PC-9 (cell line): ENCODE data around the gene SHROOM3. TPM values are rescaled to one million over a fixed set of nuclear protein-coding genes. Genes with fewer than 3 reads are reported as not detected.

Source experiments
- BruUV-seq: library from RNA; stranded (reverse); fragments of 400-500 nt; replicated peaks from 2 replicates; lab custom pipeline; 2021; lab: Mats Ljungman, UMichigan
- CTCF ChIA-PET: fragments of 300-600 bp; sonication (Branson Sonifier 250); formaldehyde crosslinking; loops from one replicate; lab custom pipeline; 2022; ENCODE audit warnings: antibody characterized with exemption; lab: Charles Lee
- POLR2A ChIA-PET: fragments of 300-600 bp; sonication (Branson Sonifier 250); formaldehyde crosslinking; loops from one replicate; lab custom pipeline; 2022; ENCODE audit warnings: antibody characterized with exemption; ENCODE audit not compliant: unreplicated experiment; lab: Charles Lee
- DNase-seq, 2 experiments: peaks; one replicate each; pipeline versions ENCODE4 v3.0.0 to v3.0.0-alpha.2; 2015 to 2022; ENCODE audit warnings: mixed read lengths in 1 of 2
- H2AFZ ChIP-seq: fragments of 200-600 bp; sonication (generic); 2 replicates; pipeline ENCODE4 v1.8.1; 2017; ENCODE audit warnings: antibody characterized with exemption
- H3F3A ChIP-seq: fragments of 200-600 bp; sonication (generic); 2 replicates; pipeline ENCODE4 v1.8.1; 2017; ENCODE audit warnings: antibody characterized with exemption, mild to moderate bottlenecking, low read depth; ENCODE audit not compliant: insufficient read depth
- H3K27ac ChIP-seq: fragments of 200-600 bp; sonication (generic); 2 replicates; pipeline ENCODE4 v1.6.1; 2016; ENCODE audit warnings: mixed run types
- H3K27me3 ChIP-seq: fragments of 200-600 bp; sonication (generic); 2 replicates; pipeline ENCODE4 v1.6.1; 2016; ENCODE audit warnings: low read depth, mixed run types; ENCODE audit not compliant: insufficient read depth
- H3K36me3 ChIP-seq: fragments of 200-600 bp; sonication (generic); 2 replicates; pipeline ENCODE4 v1.6.1; 2016; ENCODE audit warnings: low read depth, mixed run types
- H3K4me1 ChIP-seq: fragments of 200-600 bp; sonication (generic); replicated peaks from 2 replicates; pipeline ENCODE4 v1.6.1; 2016; ENCODE audit warnings: mixed run types; ENCODE audit not compliant: insufficient read depth
- H3K4me2 ChIP-seq: fragments of 200-600 bp; sonication (generic); 2 replicates; pipeline ENCODE4 v1.6.1; 2017; ENCODE audit warnings: mixed run types
- H3K4me3 ChIP-seq: fragments of 200-600 bp; sonication (generic); 2 replicates; pipeline ENCODE4 v1.6.1; 2016; ENCODE audit warnings: mixed run types
- H3K79me2 ChIP-seq: fragments of 200-600 bp; sonication (generic); 2 replicates; pipeline ENCODE4 v1.6.1; 2017; ENCODE audit warnings: low read depth, mixed run types
- H3K9me2 ChIP-seq: fragments of 200-600 bp; sonication (generic); 2 replicates; pipeline ENCODE4 v1.8.1; 2017; ENCODE audit warnings: mild to moderate bottlenecking; ENCODE audit not compliant: insufficient read depth
- H3K9me3 ChIP-seq: fragments of 200-600 bp; sonication (generic); 2 replicates; pipeline ENCODE4 v1.8.1; 2016; ENCODE audit warnings: low read depth; ENCODE audit not compliant: insufficient read depth
- H4K20me1 ChIP-seq: fragments of 200-600 bp; sonication (generic); 2 replicates; pipeline ENCODE4 v1.8.1; 2017; ENCODE audit not compliant: insufficient read depth
- CTCF ChIP-seq: fragments of 200-600 bp; sonication (generic); conservative IDR thresholded peaks from 2 replicates; pipeline ENCODE4 v1.6.1; 2017; ENCODE audit warnings: mixed run types, antibody characterized with exemption, mild to moderate bottlenecking, moderate library complexity
- EZH2 ChIP-seq: fragments of 200-600 bp; sonication (generic); IDR thresholded peaks from 2 replicates; pipeline ENCODE4 v1.8.0; 2017; ENCODE audit warnings: antibody characterized with exemption, low read depth
- intact Hi-C: fragments of 100-400 bp; cut with micrococcal nuclease; formaldehyde crosslinking; loops from one replicate; pipeline ENCODE4 v1.10.0; 2022; ENCODE audit not compliant: unreplicated experiment
- total RNA-seq: library from RNA; stranded (reverse); gene quantifications from 2 replicates; pipeline ENCODE4 v1.2.3, GENCODE V29; 2021

SHROOM3 gene
- total RNA-seq, 1 experiment from 2014 or later: 44.3 TPM

- Histone ChIP-seq H3K9me3 (no peaks in the 10 kb centered on the region), H3K36me3 (no peaks in the 10 kb centered on the region), H2AFZ (no peak overlapping the region), H3K79me2 (no peaks in the 10 kb centered on the region), H3K9me2 (no peaks in the 10 kb centered on the region), H4K20me1 (no peaks in the 10 kb centered on the region), H3K4me2 (no peak overlapping the region), H3K4me1 (no peaks in the 10 kb centered on the region), H3K27me3 (no peaks in the 10 kb centered on the region), H3K4me3 (no peak overlapping the region), H3K27ac (no peak overlapping the region), H3F3A (no peaks in the 10 kb centered on the region)
- DNase-seq: no peak
- BruUV-seq: no TSS peak
- no peak for TF ChIP-seq CTCF
- TF ChIP-seq EZH2: no peak
- ChIA-PET CTCF (no interaction called here), POLR2A (no interaction called here)
- intact Hi-C loops: no loop called here
Measured at GRCh38 chr4:76445911-76446310, 10.9 kb downstream of the SHROOM3 start.

GRCh38 chr4:76447393-76447851, 12.4 kb downstream of the SHROOM3 start:
- no peaks in the 10 kb centered on the region for H3K9me3 ChIP-seq
- H4K20me1 ChIP-seq: no peaks in the 10 kb centered on the region
- H3K36me3 ChIP-seq: no peaks in the 10 kb centered on the region
- no peak for TF ChIP-seq CTCF
- no peak for TF ChIP-seq EZH2
- DNase-seq: no peak
- no peak overlapping the region for H3K4me3 ChIP-seq
- H2AFZ ChIP-seq: no peak overlapping the region
- no peaks in the 10 kb centered on the region for H3K79me2 ChIP-seq
- no peak overlapping the region for H3K27ac ChIP-seq
- intact Hi-C loops: no loop called here
- no peaks in the 10 kb centered on the region for H3K4me1 ChIP-seq
- POLR2A ChIA-PET: interaction anchor here (0.6 kb wide), 1 partner anchor 14 kb away, joined by 31 read pairs; no protein-coding TSS in a partner anchor
- CTCF ChIA-PET: no interaction called here
- H3K4me2 ChIP-seq: no peak overlapping the region
- no peaks in the 10 kb centered on the region for H3F3A ChIP-seq
- no peaks in the 10 kb centered on the region for H3K27me3 ChIP-seq
- H3K9me2 ChIP-seq: no peaks in the 10 kb centered on the region
- BruUV-seq: no TSS peak

GRCh38 chr4:76448211-76448610, 13.2 kb downstream of the SHROOM3 start:
- no peaks in the 10 kb centered on the region for H4K20me1 ChIP-seq
- H3K27ac ChIP-seq: no peak overlapping the region
- no peak for TF ChIP-seq CTCF
- TF ChIP-seq EZH2: no peak
- no peaks in the 10 kb centered on the region for H3K36me3 ChIP-seq
- H3K9me2 ChIP-seq: no peaks in the 10 kb centered on the region
- ChIA-PET CTCF (no interaction called here), POLR2A (no interaction called here)
- H3F3A ChIP-seq: no peaks in the 10 kb centered on the region
- H3K27me3 ChIP-seq: no peaks in the 10 kb centered on the region
- no peak overlapping the region for H2AFZ ChIP-seq
- no peaks in the 10 kb centered on the region for H3K79me2 ChIP-seq
- intact Hi-C loops: no loop called here
- BruUV-seq: no TSS peak
- H3K4me2 ChIP-seq: no peak overlapping the region
- no peak overlapping the region for H3K4me3 ChIP-seq
- no peaks in the 10 kb centered on the region for H3K9me3 ChIP-seq
- no peak for DNase-seq
- no peaks in the 10 kb centered on the region for H3K4me1 ChIP-seq
